GM23248 (cell line): Measurements from ENCODE around the gene OSTN. TPM values are rescaled to one million over a fixed set of nuclear protein-coding genes. Genes with fewer than 3 reads are reported as not detected.

ENCODE experiments used
- DNase-seq: peaks from one replicate; pipeline ENCODE4 v3.0.0-alpha.2; 2015
- H2AFZ ChIP-seq: fragments of 200-600 bp; sonication (generic); 2 replicates; pipeline ENCODE4 v1.6.1; 2016; ENCODE audit warnings: antibody characterized with exemption
- H3F3A ChIP-seq: fragments of 200-600 bp; sonication (generic); 2 replicates; pipeline ENCODE4 v1.6.1; 2016; ENCODE audit warnings: mild to moderate bottlenecking, antibody characterized with exemption, mixed run types; ENCODE audit not compliant: insufficient read depth
- H3K27ac ChIP-seq: fragments of 200-600 bp; sonication (generic); 2 replicates; pipeline ENCODE4 v1.5.1; 2016; ENCODE audit warnings: mild to moderate bottlenecking
- H3K27me3 ChIP-seq: fragments of 200-600 bp; sonication (generic); replicated peaks from 2 replicates; pipeline ENCODE4 v1.6.1; 2016; ENCODE audit warnings: mild to moderate bottlenecking; ENCODE audit not compliant: insufficient read depth
- H3K36me3 ChIP-seq: fragments of 200-600 bp; sonication (generic); 2 replicates; pipeline ENCODE4 v1.6.1; 2016; ENCODE audit warnings: low read depth, mild to moderate bottlenecking
- H3K4me1 ChIP-seq: fragments of 200-600 bp; sonication (generic); 2 replicates; pipeline ENCODE4 v1.6.1; 2016; ENCODE audit warnings: mild to moderate bottlenecking; ENCODE audit not compliant: insufficient read depth
- H3K4me2 ChIP-seq: fragments of 200-600 bp; sonication (generic); one replicate; pipeline ENCODE4 v1.6.1; 2016; ENCODE audit warnings: mild to moderate bottlenecking; ENCODE audit not compliant: unreplicated experiment
- H3K4me3 ChIP-seq: fragments of 200-600 bp; sonication (generic); 2 replicates; pipeline ENCODE4 v1.5.1; 2016; ENCODE audit warnings: mild to moderate bottlenecking
- H3K79me2 ChIP-seq: fragments of 200-600 bp; sonication (generic); 2 replicates; pipeline ENCODE4 v1.6.1; 2016; ENCODE audit warnings: mild to moderate bottlenecking; ENCODE audit not compliant: insufficient read depth
- H3K9ac ChIP-seq: fragments of 200-600 bp; sonication (generic); 2 replicates; pipeline ENCODE4 v1.6.1; 2016; ENCODE audit warnings: mild to moderate bottlenecking
- H3K9me2 ChIP-seq: fragments of 200-600 bp; sonication (generic); 2 replicates; pipeline ENCODE4 v1.6.1; 2016; ENCODE audit warnings: mixed run types, mild to moderate bottlenecking, moderate library complexity; ENCODE audit not compliant: insufficient read depth
- H3K9me3 ChIP-seq: fragments of 200-600 bp; sonication (generic); one replicate; pipeline ENCODE4 v1.6.1; 2017; ENCODE audit warnings: low read depth
- H4K20me1 ChIP-seq: fragments of 200-600 bp; sonication (generic); 2 replicates; pipeline ENCODE4 v1.6.0; 2016; ENCODE audit not compliant: insufficient read depth
- EZH2 ChIP-seq: fragments of 200-600 bp; sonication (generic); IDR thresholded peaks from 2 replicates; pipeline ENCODE4 v1.6.1; 2018; ENCODE audit warnings: antibody characterized with exemption, mild to moderate bottlenecking; ENCODE audit not compliant: insufficient read depth, poor library complexity, severe bottlenecking
- EZH2phosphoT487 ChIP-seq: fragments of 200-600 bp; sonication (generic); IDR thresholded peaks from 2 replicates; pipeline ENCODE4 v1.6.1; 2018; ENCODE audit warnings: antibody characterized with exemption, moderate library complexity, mild to moderate bottlenecking, low read depth; ENCODE audit not compliant: insufficient read depth
- WGBS, 2 experiments: methylation state at CpG; one replicate each; pipeline ENCODE4 v1.1.6; 2015 to 2017; ENCODE audit warnings: low lambda C conversion rate in 2 of 2, low coverage in 1 of 2; ENCODE audit errors: missing lambda C conversion rate in 2 of 2; 5-methylcytosine and 5-hydroxymethylcytosine counted together
- in situ Hi-C: fragments of 300-500 bp; cut with MboI; formaldehyde crosslinking; loops from 2 replicates; pipeline ENCODE4 v1.15.0; 2020
- polyA plus RNA-seq: library from polyadenylated mRNA; unstranded; fragments of >200 nt; fragmentation: Nextera tagmentation; extraction: Ambion mirVana; gene quantifications from 2 replicates; pipeline ENCODE4 v1.2.1, GENCODE V29; 2016
- total RNA-seq: library from RNA; depleted of rRNA; stranded (reverse); fragments of >200 nt; shearing (Covaris generic); gene quantifications from 2 replicates; pipeline ENCODE4 v1.2.3, GENCODE V29; 2014

The OSTN gene
- total and polyA plus RNA-seq, 2 experiments from 2014 or later = not detected

GRCh38 chr3:191235331-191236314 is 36.6 kb downstream of the OSTN start:
- Histone ChIP-seq H4K20me1 (no peaks in the 10 kb centered on the region), H3K4me2 (peak overlapping the region; percentile 54), H3K4me3 (peak overlapping the region; percentile 27; the same call in 1 of the 2 replicates), H2AFZ (peak overlapping the region; percentile 66), H3K9me3 (no peaks in the 10 kb centered on the region), H3F3A (peaks cover 39% of the 10 kb centered on the region), H3K36me3 (no peaks in the 10 kb centered on the region), H3K27me3 (no peaks in the 10 kb centered on the region), H3K79me2 (no peaks in the 10 kb centered on the region), H3K27ac (peak overlapping the region; percentile 68), H3K4me1 (peaks cover 38% of the 10 kb centered on the region), H3K9me2 (no peaks in the 10 kb centered on the region), H3K9ac (peak overlapping the region; percentile 31; the same call in 1 of the 2 replicates)
- in situ Hi-C loops = no loop called here
- TF ChIP-seq EZH2 = no peak
- TF ChIP-seq EZH2phosphoT487 = no peak
- peak; percentile 73 for DNase-seq
- 53 to 54% methylated on average over 4 of the region's 4 CpGs for WGBS, 2 experiments

- in situ Hi-C loops = no loop called here
- Histone ChIP-seq H3K4me3 (no peak overlapping the region), H2AFZ (peak overlapping the region; percentile 66), H3K36me3 (no peaks in the 10 kb centered on the region), H3K4me2 (peak overlapping the region; percentile 54), H3K27me3 (no peaks in the 10 kb centered on the region), H3K27ac (peak overlapping the region; percentile 68), H3K79me2 (no peaks in the 10 kb centered on the region), H3K9ac (no peak overlapping the region), H3F3A (peaks cover 39% of the 10 kb centered on the region), H3K4me1 (peaks cover 38% of the 10 kb centered on the region), H4K20me1 (no peaks in the 10 kb centered on the region), H3K9me2 (no peaks in the 10 kb centered on the region), H3K9me3 (no peaks in the 10 kb centered on the region)
- 59 to 62% methylated on average over 3 of the region's 3 CpGs for WGBS, 2 experiments
- DNase-seq = peak; percentile 57
- TF ChIP-seq EZH2phosphoT487 = no peak
Observed at GRCh38 chr3:191236646-191237045, 37.6 kb downstream of the OSTN start.

DNA sequence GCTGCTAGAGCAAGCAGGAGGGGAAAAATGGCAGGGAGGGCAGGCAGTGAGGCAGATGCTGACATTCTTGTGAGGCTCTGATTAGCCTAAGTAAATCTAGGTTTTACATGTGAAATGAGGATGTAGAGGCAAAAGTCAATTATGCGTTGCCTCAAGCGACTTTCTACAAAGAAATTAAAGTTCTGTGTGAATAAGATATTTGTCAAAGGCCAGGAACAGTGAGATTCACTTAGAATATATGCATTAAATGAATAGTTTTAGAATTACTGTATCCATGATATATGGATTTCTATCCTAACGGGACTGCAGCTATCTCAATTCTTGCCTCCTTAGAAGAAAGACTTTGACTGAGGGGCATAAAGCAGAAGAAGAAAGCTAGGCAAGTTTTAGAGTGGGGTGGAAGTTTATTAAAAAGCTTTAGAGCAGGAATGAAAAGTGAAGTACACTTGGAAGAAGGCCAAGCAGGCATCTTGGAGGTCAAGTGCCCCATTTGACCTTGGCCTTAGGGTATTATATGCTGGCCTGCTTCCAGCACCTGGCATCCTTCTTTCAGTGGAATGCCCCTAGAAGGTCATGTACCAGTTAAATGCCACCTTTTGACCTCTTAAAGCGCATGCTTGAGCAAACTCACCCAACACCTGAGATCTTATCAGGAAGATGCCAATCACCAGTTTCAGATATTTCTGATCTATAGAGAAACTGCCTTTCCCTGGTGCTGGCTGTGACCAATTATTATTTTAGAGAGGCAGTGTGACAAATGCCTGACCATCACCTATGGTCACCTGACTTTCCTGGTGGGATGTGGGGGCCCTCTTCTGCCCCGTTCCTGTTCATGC is 38.2 kb downstream of the OSTN start:
- no peaks in the 10 kb centered on the region for H3K36me3 ChIP-seq
- H3K4me1 ChIP-seq = peaks cover 38% of the 10 kb centered on the region
- WGBS, 2 experiments = 88 to 91% methylated on average over 5 of the region's 5 CpGs
- H3K9me2 ChIP-seq = no peaks in the 10 kb centered on the region
- peak overlapping the region; percentile 68 for H3K27ac ChIP-seq
- H3K9me3 ChIP-seq = no peaks in the 10 kb centered on the region
- in situ Hi-C loops = no loop called here
- no peak overlapping the region for H3K4me3 ChIP-seq
- H4K20me1 ChIP-seq = no peaks in the 10 kb centered on the region
- peaks cover 39% of the 10 kb centered on the region for H3F3A ChIP-seq
- peak overlapping the region; percentile 66; the same call in 1 of the 2 replicates for H2AFZ ChIP-seq
- H3K9ac ChIP-seq = no peak overlapping the region
- no peak overlapping the region for H3K4me2 ChIP-seq
- TF ChIP-seq EZH2phosphoT487 = no peak
- TF ChIP-seq EZH2 = no peak
- no peak for DNase-seq
- no peaks in the 10 kb centered on the region for H3K27me3 ChIP-seq
- no peaks in the 10 kb centered on the region for H3K79me2 ChIP-seq

- no peak overlapping the region for H3K4me3 ChIP-seq
- peak overlapping the region; percentile 22 for H3K4me2 ChIP-seq
- H3K9me3 ChIP-seq = no peaks in the 10 kb centered on the region
- peaks cover 39% of the 10 kb centered on the region for H3F3A ChIP-seq
- TF ChIP-seq EZH2phosphoT487 (no peak), EZH2 (no peak)
- H3K9ac ChIP-seq = no peak overlapping the region
- peak; percentile 59 for DNase-seq
- WGBS, 2 experiments = 21 to 26% methylated on average over 4 of the region's 4 CpGs
- H3K27me3 ChIP-seq = no peaks in the 10 kb centered on the region
- H3K79me2 ChIP-seq = no peaks in the 10 kb centered on the region
- no peaks in the 10 kb centered on the region for H3K9me2 ChIP-seq
- H3K27ac ChIP-seq = peak overlapping the region; percentile 26; the same call in 1 of the 2 replicates
- in situ Hi-C loops = no loop called here
- H2AFZ ChIP-seq = peak overlapping the region; percentile 49
- peaks cover 38% of the 10 kb centered on the region for H3K4me1 ChIP-seq
- no peaks in the 10 kb centered on the region for H4K20me1 ChIP-seq
- no peaks in the 10 kb centered on the region for H3K36me3 ChIP-seq
Observed at GRCh38 chr3:191238321-191238817, 39.3 kb downstream of the OSTN start.
